GM23248 (cell line): Measurements from ENCODE around the gene USP38. TPM values are rescaled to one million over a fixed set of nuclear protein-coding genes. Genes with fewer than 3 reads are reported as not detected.
A peak's percentile ranks its signal among the peaks of the same experiment; 100 is the strongest.
"Not testable (repeated sequence)": the region's sequence is repeated elsewhere in the genome, so short reads cannot be mapped to it uniquely, and the experiment has no call there.

Source experiments
- DNase-seq: peaks from one replicate; pipeline ENCODE4 v3.0.0-alpha.2; 2015
- H2AFZ ChIP-seq: fragments of 200-600 bp; sonication (generic); 2 replicates; pipeline ENCODE4 v1.6.1; 2016; ENCODE audit warnings: antibody characterized with exemption
- H3F3A ChIP-seq: fragments of 200-600 bp; sonication (generic); 2 replicates; pipeline ENCODE4 v1.6.1; 2016; ENCODE audit warnings: mild to moderate bottlenecking, antibody characterized with exemption, mixed run types; ENCODE audit not compliant: insufficient read depth
- H3K27ac ChIP-seq: fragments of 200-600 bp; sonication (generic); 2 replicates; pipeline ENCODE4 v1.5.1; 2016; ENCODE audit warnings: mild to moderate bottlenecking
- H3K27me3 ChIP-seq: fragments of 200-600 bp; sonication (generic); replicated peaks from 2 replicates; pipeline ENCODE4 v1.6.1; 2016; ENCODE audit warnings: mild to moderate bottlenecking; ENCODE audit not compliant: insufficient read depth
- H3K36me3 ChIP-seq: fragments of 200-600 bp; sonication (generic); 2 replicates; pipeline ENCODE4 v1.6.1; 2016; ENCODE audit warnings: low read depth, mild to moderate bottlenecking
- H3K4me1 ChIP-seq: fragments of 200-600 bp; sonication (generic); 2 replicates; pipeline ENCODE4 v1.6.1; 2016; ENCODE audit warnings: mild to moderate bottlenecking; ENCODE audit not compliant: insufficient read depth
- H3K4me2 ChIP-seq: fragments of 200-600 bp; sonication (generic); one replicate; pipeline ENCODE4 v1.6.1; 2016; ENCODE audit warnings: mild to moderate bottlenecking; ENCODE audit not compliant: unreplicated experiment
- H3K4me3 ChIP-seq: fragments of 200-600 bp; sonication (generic); 2 replicates; pipeline ENCODE4 v1.5.1; 2016; ENCODE audit warnings: mild to moderate bottlenecking
- H3K79me2 ChIP-seq: fragments of 200-600 bp; sonication (generic); 2 replicates; pipeline ENCODE4 v1.6.1; 2016; ENCODE audit warnings: mild to moderate bottlenecking; ENCODE audit not compliant: insufficient read depth
- H3K9ac ChIP-seq: fragments of 200-600 bp; sonication (generic); 2 replicates; pipeline ENCODE4 v1.6.1; 2016; ENCODE audit warnings: mild to moderate bottlenecking
- H3K9me2 ChIP-seq: fragments of 200-600 bp; sonication (generic); 2 replicates; pipeline ENCODE4 v1.6.1; 2016; ENCODE audit warnings: mixed run types, mild to moderate bottlenecking, moderate library complexity; ENCODE audit not compliant: insufficient read depth
- H3K9me3 ChIP-seq: fragments of 200-600 bp; sonication (generic); one replicate; pipeline ENCODE4 v1.6.1; 2017; ENCODE audit warnings: low read depth
- H4K20me1 ChIP-seq: fragments of 200-600 bp; sonication (generic); 2 replicates; pipeline ENCODE4 v1.6.0; 2016; ENCODE audit not compliant: insufficient read depth
- EZH2 ChIP-seq: fragments of 200-600 bp; sonication (generic); IDR thresholded peaks from 2 replicates; pipeline ENCODE4 v1.6.1; 2018; ENCODE audit warnings: antibody characterized with exemption, mild to moderate bottlenecking; ENCODE audit not compliant: insufficient read depth, poor library complexity, severe bottlenecking
- EZH2phosphoT487 ChIP-seq: fragments of 200-600 bp; sonication (generic); IDR thresholded peaks from 2 replicates; pipeline ENCODE4 v1.6.1; 2018; ENCODE audit warnings: antibody characterized with exemption, moderate library complexity, mild to moderate bottlenecking, low read depth; ENCODE audit not compliant: insufficient read depth
- WGBS, 2 experiments: methylation state at CpG; one replicate each; pipeline ENCODE4 v1.1.6; 2015 to 2017; ENCODE audit warnings: low lambda C conversion rate in 2 of 2, low coverage in 1 of 2; ENCODE audit errors: missing lambda C conversion rate in 2 of 2; 5-methylcytosine and 5-hydroxymethylcytosine counted together
- in situ Hi-C: fragments of 300-500 bp; cut with MboI; formaldehyde crosslinking; loops from 2 replicates; pipeline ENCODE4 v1.15.0; 2020
- polyA plus RNA-seq: library from polyadenylated mRNA; unstranded; fragments of >200 nt; fragmentation: Nextera tagmentation; extraction: Ambion mirVana; gene quantifications from 2 replicates; pipeline ENCODE4 v1.2.1, GENCODE V29; 2016
- total RNA-seq: library from RNA; depleted of rRNA; stranded (reverse); fragments of >200 nt; shearing (Covaris generic); gene quantifications from 2 replicates; pipeline ENCODE4 v1.2.3, GENCODE V29; 2014

USP38 gene
- total and polyA plus RNA-seq, 2 experiments from 2014 or later: 9.6 to 19.3 TPM

DNA sequence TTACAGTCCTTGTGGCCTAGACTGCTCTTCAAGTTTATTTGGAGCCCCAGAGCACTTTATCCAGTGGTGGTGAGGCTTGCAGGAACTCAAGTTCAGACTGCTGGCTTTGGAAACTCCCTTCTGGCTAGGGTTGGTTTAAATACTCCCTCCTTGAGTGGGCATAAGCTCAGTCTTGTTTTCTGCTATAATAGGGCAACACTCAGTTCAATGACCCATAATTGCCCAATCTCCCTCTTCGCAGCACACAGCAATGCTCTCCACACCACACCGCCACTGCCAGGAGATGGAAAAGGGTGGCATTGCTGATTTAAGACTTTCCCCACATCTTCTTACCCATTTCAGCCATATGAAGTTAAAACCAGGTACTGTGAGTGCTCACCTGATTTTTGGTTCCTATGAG lies 27.9 kb upstream of the USP38 start:
- no peaks in the 10 kb centered on the region for H3K9me2 ChIP-seq
- H3K9ac ChIP-seq: no peak overlapping the region
- H3K4me1 ChIP-seq: no peaks in the 10 kb centered on the region
- no peaks in the 10 kb centered on the region for H3K36me3 ChIP-seq
- H3K4me2 ChIP-seq: no peak overlapping the region
- no peak overlapping the region for H3K4me3 ChIP-seq
- H2AFZ ChIP-seq: no peak overlapping the region
- H3K79me2 ChIP-seq: no peaks in the 10 kb centered on the region
- H3K27ac ChIP-seq: no peak overlapping the region
- DNase-seq: no peak
- no peaks in the 10 kb centered on the region for H3F3A ChIP-seq
- no peak for TF ChIP-seq EZH2
- H3K9me3 ChIP-seq: no peaks in the 10 kb centered on the region
- H4K20me1 ChIP-seq: no peaks in the 10 kb centered on the region
- in situ Hi-C loops: no loop called here
- 84 to 86% methylated on average over 2 of the region's 2 CpGs for WGBS, 2 experiments
- H3K27me3 ChIP-seq: no peaks in the 10 kb centered on the region

DNA sequence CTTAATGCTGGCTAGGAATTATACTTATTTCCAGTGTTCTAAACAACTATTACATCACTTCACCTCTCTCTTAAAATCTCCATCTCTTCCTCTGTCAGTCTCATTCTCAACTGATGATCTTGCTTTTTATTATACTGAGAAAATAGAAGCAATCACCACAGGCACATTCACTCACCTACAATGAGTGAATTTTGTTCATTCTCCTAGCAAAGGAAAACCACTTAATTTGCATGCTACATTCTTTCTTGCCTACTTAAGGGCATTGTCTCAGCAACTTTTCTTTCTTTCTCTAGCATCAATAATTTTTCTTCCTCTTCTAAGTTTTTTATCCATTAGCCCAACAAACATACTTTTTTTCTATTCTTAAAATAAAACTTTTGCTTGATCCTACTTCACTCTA lies 21.1 kb upstream of the USP38 start:
- Histone ChIP-seq H3K27me3 (no peaks in the 10 kb centered on the region), H3K9me2 (peaks cover 8% of the 10 kb centered on the region; the same call in 1 of the 2 replicates), H2AFZ (no peak overlapping the region), H3K9ac (no peak overlapping the region), H3K4me2 (no peak overlapping the region), H3K27ac (no peak overlapping the region), H3K36me3 (no peaks in the 10 kb centered on the region), H3K9me3 (no peaks in the 10 kb centered on the region), H4K20me1 (no peaks in the 10 kb centered on the region), H3K4me1 (no peaks in the 10 kb centered on the region), H3K79me2 (no peaks in the 10 kb centered on the region), H3K4me3 (no peak overlapping the region), H3F3A (no peaks in the 10 kb centered on the region)
- TF ChIP-seq EZH2phosphoT487 (no peak), EZH2 (no peak)
- in situ Hi-C loops: no loop called here
- DNase-seq: no peak

DNA sequence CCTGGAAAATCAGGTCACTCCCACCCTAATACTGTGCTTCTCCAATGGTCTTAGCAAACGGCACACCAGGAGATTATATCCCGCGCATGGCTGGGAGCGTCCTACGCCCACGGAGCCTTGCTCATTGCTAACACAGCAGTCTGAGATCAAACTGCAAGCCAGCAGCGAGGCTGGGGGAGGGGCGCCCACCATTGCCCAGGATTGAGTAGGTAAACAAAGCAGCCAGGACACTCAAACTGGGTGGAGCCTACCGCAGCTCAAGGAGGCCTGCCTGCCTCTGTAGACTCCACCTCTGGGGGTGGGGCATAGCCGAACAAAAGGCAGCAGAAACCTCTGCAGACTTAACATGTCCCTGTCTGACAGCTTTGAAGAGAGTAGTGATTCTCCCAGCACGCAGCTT lies 18.0 kb upstream of the USP38 start:
- WGBS, 2 experiments: 69 to 77% methylated on average over 11 of the region's 11 CpGs

DNA sequence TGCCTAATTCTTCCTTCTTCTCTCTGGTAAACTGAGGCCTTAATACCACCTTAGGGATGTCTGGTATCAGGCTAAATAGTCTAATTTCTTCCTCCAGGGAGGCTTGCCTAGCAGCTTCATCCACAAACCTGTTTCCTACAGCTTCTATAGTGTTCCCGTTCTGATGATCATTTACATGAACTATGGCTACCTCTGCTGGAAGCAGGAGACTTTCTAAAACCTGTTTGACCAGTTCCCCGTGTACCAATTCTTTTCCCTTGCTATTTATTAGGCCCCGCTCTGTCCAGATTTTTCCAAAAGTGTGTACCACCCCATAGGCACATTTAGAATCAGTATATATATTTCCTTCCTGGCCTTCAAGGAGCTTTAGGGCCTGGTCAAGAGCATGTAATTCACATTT lies 5.8 kb upstream of the USP38 start:
- Histone ChIP-seq H3F3A (peaks cover 8% of the 10 kb centered on the region; the same call in 1 of the 2 replicates), H3K4me1 (peaks cover 16% of the 10 kb centered on the region), H3K9ac (no peak overlapping the region), H3K79me2 (peaks cover 15% of the 10 kb centered on the region), H2AFZ (no peak overlapping the region), H3K27ac (no peak overlapping the region), H3K4me3 (no peak overlapping the region), H3K9me3 (peaks cover 11% of the 10 kb centered on the region), H3K27me3 (no peaks in the 10 kb centered on the region), H3K4me2 (no peak overlapping the region), H4K20me1 (no peaks in the 10 kb centered on the region), H3K9me2 (no peaks in the 10 kb centered on the region), H3K36me3 (no peaks in the 10 kb centered on the region)
- TF ChIP-seq EZH2 (no peak), EZH2phosphoT487 (no peak)
- in situ Hi-C loops: no loop called here
- 79 to 83% methylated on average over 3 of the region's 3 CpGs for WGBS, 2 experiments
- no peak for DNase-seq

More for the DNA sequence above, 18.0 kb upstream of the USP38 start:
- H3K9me2 ChIP-seq, H3K4me2 ChIP-seq, H4K20me1 ChIP-seq, H3K9me3 ChIP-seq, in situ Hi-C loops, H3K27me3 ChIP-seq, H3K36me3 ChIP-seq, H3K4me3 ChIP-seq, H3K9ac ChIP-seq, H3F3A ChIP-seq, H2AFZ ChIP-seq, H3K4me1 ChIP-seq, H3K79me2 ChIP-seq, H3K27ac ChIP-seq, DNase-seq: not testable (repeated sequence)

DNA sequence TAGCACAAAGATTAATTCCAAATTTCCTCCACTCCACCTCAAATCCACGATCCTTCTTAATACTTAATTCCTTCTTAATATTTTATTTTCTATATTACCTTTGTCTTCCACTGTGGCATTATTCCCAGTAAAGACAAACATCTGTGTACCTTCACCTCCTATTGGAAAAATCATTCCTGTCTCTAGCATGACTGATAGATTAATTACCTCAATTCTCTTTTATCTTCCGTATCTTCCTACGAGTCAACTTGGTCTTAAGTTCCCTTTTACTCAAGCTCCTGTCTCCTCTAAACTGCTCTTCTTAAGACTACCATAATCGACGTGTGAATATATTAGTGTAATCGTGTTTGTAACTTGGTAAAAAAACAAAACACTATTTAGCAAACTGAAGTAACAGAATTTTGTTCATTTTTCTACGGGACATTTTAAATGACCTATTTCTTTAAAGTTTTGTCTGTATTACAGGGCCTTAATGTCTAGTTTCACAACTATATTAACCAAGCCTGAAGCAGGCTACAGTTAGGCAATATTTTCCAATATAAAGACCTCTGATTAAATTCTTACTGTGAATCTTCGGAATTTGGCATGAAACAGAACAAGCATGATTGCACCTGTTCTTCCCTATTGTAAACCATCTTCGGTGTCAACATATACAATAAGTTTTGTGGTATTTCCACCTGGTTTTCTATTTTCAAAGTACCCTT lies 1.1 kb upstream of the USP38 start:
- peaks cover 32% of the 10 kb centered on the region for H3K4me1 ChIP-seq
- peak overlapping the region; percentile 97 for H2AFZ ChIP-seq
- H3K27me3 ChIP-seq: no peaks in the 10 kb centered on the region
- peaks cover 24% of the 10 kb centered on the region for H3F3A ChIP-seq
- no peaks in the 10 kb centered on the region for H3K9me3 ChIP-seq
- H3K4me2 ChIP-seq: peak overlapping the region; percentile 91
- TF ChIP-seq EZH2phosphoT487: no peak
- TF ChIP-seq EZH2: no peak
- peak overlapping the region; percentile 97 for H3K9ac ChIP-seq
- H3K79me2 ChIP-seq: peaks cover 52% of the 10 kb centered on the region
- DNase-seq: peak; percentile 36
- H3K4me3 ChIP-seq: peak overlapping the region; percentile 87
- no peaks in the 10 kb centered on the region for H3K36me3 ChIP-seq
- no peaks in the 10 kb centered on the region for H3K9me2 ChIP-seq
- in situ Hi-C loops: no loop called here
- no peaks in the 10 kb centered on the region; the same call in 1 of the 2 replicates for H4K20me1 ChIP-seq
- 77% methylated on average over 9 of the region's 9 CpGs for WGBS, 2 experiments
- H3K27ac ChIP-seq: peak overlapping the region; percentile 96
